Suppressor macrophage (primary cell): ENCODE data around the gene PPP1CC.

Source experiments
- DNase-seq, 4 experiments: peaks; one replicate each; pipeline ENCODE4 v3.0.0-alpha.2; 2020 to 2022

PPP1CC gene

GRCh38 chr12:110687396-110688169, 55.1 kb downstream of the PPP1CC start:
- DNase-seq, result peak; percentile 27 to 58 (median 56)

- DNase-seq, result no peak
Observed at GRCh38 chr12:110686294-110686903, 56.3 kb downstream of the PPP1CC start.

- DNase-seq, result no peak
Observed at GRCh38 chr12:110684312-110684836, 58.3 kb downstream of the PPP1CC start.

- DNase-seq, result no peak
Observed at GRCh38 chr12:110683888-110684287, 58.8 kb downstream of the PPP1CC start.

- no peak for DNase-seq
Observed at GRCh38 chr12:110680032-110680431, 62.7 kb downstream of the PPP1CC start.

- DNase-seq, result no peak
Observed at GRCh38 chr12:110679201-110679600, 63.5 kb downstream of the PPP1CC start.

GRCh38 chr12:110677982-110678381, 64.7 kb downstream of the PPP1CC start:
- no peak for DNase-seq

GRCh38 chr12:110677206-110677911, 65.3 kb downstream of the PPP1CC start:
- DNase-seq, result peak; percentile 52 to 83 (median 72)

- DNase-seq, result no peak
Observed at GRCh38 chr12:110676171-110676570, 66.5 kb downstream of the PPP1CC start.

- no peak for DNase-seq
Observed at GRCh38 chr12:110670161-110670701, 72.5 kb downstream of the PPP1CC start.
